Right lobe of liver (tissue), 4 donors: ENCODE results near the gene WEE1.

Experiments used
- CTCF ChIP-seq, 4 donors: fragments of 200-600 bp in 3 of 4; fragments of 450-650 bp in 1 of 4; IDR thresholded peaks; one replicate each; pipeline versions ENCODE4 v1.5.1 to v1.8.0; 2016 to 2022; ENCODE audit warnings: antibody characterized with exemption in 4 of 4, mild to moderate bottlenecking in 2 of 4
- POLR2A ChIP-seq: fragments of 450-650 bp; IDR thresholded peaks from one replicate; pipeline ENCODE4 v1.6.1; 2017; ENCODE audit warnings: antibody characterized with exemption, mild to moderate bottlenecking
- donor health status: DM: no; HTN: no; CAD: no.
- donor health status: DM: no; HTN: no; CAD: no.
- donor health status: DM: no; HTN: yes; CAD: no.

GRCh38 chr11:9570313-9571025 is 3.0 kb upstream of the WEE1 start:
- TF ChIP-seq CTCF (IDR thresholded peaks at IDR 0.05), result no peak
- no peak for TF ChIP-seq POLR2A
